ENCODE measurements around the gene PHF1.

The PHF1 gene

DNA sequence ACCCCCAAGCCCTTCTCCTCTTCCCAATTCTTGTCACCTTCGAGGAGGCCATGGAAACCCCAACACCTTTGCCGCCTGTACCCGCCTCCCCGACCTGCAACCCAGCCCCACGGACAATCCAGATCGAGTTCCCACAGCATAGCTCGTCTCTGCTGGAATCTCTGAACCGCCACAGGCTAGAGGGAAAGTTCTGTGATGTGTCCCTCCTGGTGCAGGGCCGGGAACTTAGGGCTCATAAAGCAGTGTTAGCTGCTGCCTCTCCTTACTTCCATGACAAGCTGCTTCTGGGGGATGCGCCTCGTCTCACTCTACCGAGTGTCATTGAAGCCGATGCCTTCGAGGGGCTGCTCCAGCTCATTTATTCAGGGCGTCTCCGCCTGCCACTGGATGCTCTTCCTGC, 44.2 kb downstream of the PHF1 start:
- Histone ChIP-seq H3K4me1 (ENCODE audit: control extremely low read depth in 1 of 4, control insufficient read depth in 4 of 4, insufficient read depth in 4 of 4, low read length in 3 of 4) (peaks cover 5 to 21% (median 20%) of the 10 kb centered on the region in 4 experiments), H3K4me3 (ENCODE audit: control insufficient read depth in 1 of 7, extremely low read depth in 1 of 7, insufficient read depth in 4 of 7, low read depth in 2 of 7, low read length in 6 of 7) (peak overlapping the region; percentile 80 to 96 (median 90)), H3K27me3 (replicated peaks in 2 of 5; ENCODE audit: control insufficient read depth in 4 of 5, insufficient read depth in 5 of 5, low read length in 4 of 5) (no peaks in the 10 kb centered on the region), H3K9me3 (ENCODE audit: control extremely low read depth in 1 of 5, control insufficient read depth in 4 of 5, insufficient read depth in 2 of 5, low read depth in 1 of 5, low read length in 4 of 5) (peaks cover 0 to 2% (median 0%) of the 10 kb centered on the region in 5 experiments), H3K36me3 (ENCODE audit: control insufficient read depth in 4 of 4, insufficient read depth in 4 of 4, low read length in 3 of 4) (peaks cover 2 to 24% (median 12%) of the 10 kb centered on the region in 4 experiments), H3K27ac (ENCODE audit: insufficient read depth in 1 of 2, low read depth in 1 of 2, low read length in 2 of 2, poor library complexity in 1 of 2, severe bottlenecking in 2 of 2) (peak overlapping the region; percentile 29 to 86)
- ChIA-PET CTCF (interaction anchor here (1.1 kb wide), 1 partner anchor 37 kb away, joined by 3 read pairs; the partner anchor contains the start of gene CUTA), POLR2A (no interaction called here)
- WGBS (ENCODE audit: insufficient coverage), result 62% methylated on average over 16 of the region's 16 CpGs
- DNase-seq, result no peak

DNA sequence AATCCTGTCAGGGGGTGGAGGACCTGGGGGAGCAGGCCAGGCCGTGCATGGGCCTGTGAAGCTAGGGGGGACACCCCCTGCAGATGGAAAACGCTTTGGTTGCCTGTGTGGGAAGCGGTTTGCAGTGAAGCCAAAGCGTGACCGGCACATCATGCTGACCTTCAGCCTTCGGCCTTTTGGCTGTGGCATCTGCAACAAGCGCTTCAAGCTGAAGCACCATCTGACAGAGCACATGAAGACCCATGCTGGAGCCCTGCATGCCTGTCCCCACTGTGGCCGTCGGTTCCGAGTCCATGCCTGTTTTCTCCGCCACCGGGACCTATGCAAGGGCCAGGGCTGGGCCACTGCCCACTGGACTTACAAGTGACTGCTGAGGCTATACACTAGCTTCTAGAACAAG, 45.3 kb downstream of the PHF1 start:
- POLR2A ChIA-PET, result no interaction called here

DNA sequence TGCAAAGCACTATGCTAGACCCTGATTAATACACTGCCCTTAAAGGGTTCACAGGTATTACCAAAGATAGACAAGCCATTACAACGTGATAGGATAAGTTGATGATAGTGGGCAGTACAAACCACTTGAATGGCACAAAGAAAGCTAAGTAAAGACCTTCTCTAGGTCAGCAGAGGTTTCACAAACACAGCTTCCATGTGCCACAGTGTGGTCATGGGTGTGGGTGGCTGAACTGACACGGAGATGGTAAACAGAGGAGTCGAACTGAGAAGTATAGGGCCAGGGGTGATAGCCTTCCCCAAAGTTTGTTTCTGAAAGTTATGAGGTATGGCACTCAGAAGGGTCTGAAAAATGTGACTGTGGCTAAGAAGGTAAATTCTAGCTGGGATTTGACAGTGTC, 47.9 kb downstream of the PHF1 start:
- DNase-seq, result no peak
- CTCF ChIA-PET, result no interaction called here
- Histone ChIP-seq H3K4me1 (ENCODE audit: control extremely low read depth in 1 of 4, control insufficient read depth in 4 of 4, insufficient read depth in 4 of 4, low read length in 3 of 4) (peaks cover 2 to 10% (median 10%) of the 10 kb centered on the region in 4 experiments), H3K27ac (ENCODE audit: insufficient read depth in 1 of 2, low read depth in 1 of 2, low read length in 2 of 2, poor library complexity in 1 of 2, severe bottlenecking in 2 of 2) (no peak overlapping the region), H3K27me3 (replicated peaks in 2 of 5; ENCODE audit: control insufficient read depth in 4 of 5, insufficient read depth in 5 of 5, low read length in 4 of 5) (no peaks in the 10 kb centered on the region), H3K36me3 (ENCODE audit: control insufficient read depth in 4 of 4, insufficient read depth in 4 of 4, low read length in 3 of 4) (peaks cover 2 to 15% (median 10%) of the 10 kb centered on the region in 4 experiments), H3K4me3 (ENCODE audit: control insufficient read depth in 1 of 7, extremely low read depth in 1 of 7, insufficient read depth in 4 of 7, low read depth in 2 of 7, low read length in 6 of 7) (no peak overlapping the region), H3K9me3 (ENCODE audit: control extremely low read depth in 1 of 5, control insufficient read depth in 4 of 5, insufficient read depth in 2 of 5, low read depth in 1 of 5, low read length in 4 of 5) (peaks cover 0 to 2% (median 0%) of the 10 kb centered on the region in 5 experiments)
- POLR2A ChIA-PET, result no interaction called here
- 94% methylated on average over 2 of the region's 3 CpGs for WGBS (ENCODE audit: insufficient coverage)

More for the DNA sequence above, 45.3 kb downstream of the PHF1 start:
- no peak overlapping the region for H3K4me3 ChIP-seq (ENCODE audit: control insufficient read depth in 1 of 7, extremely low read depth in 1 of 7, insufficient read depth in 4 of 7, low read depth in 2 of 7, low read length in 6 of 7)
- H3K4me1 ChIP-seq (ENCODE audit: control extremely low read depth in 1 of 4, control insufficient read depth in 4 of 4, insufficient read depth in 4 of 4, low read length in 3 of 4), result peaks cover 5 to 21% (median 20%) of the 10 kb centered on the region in 4 experiments
- peaks cover 0 to 2% (median 0%) of the 10 kb centered on the region in 5 experiments for H3K9me3 ChIP-seq (ENCODE audit: control extremely low read depth in 1 of 5, control insufficient read depth in 4 of 5, insufficient read depth in 2 of 5, low read depth in 1 of 5, low read length in 4 of 5)
- 97% methylated on average over 10 of the region's 12 CpGs for WGBS (ENCODE audit: insufficient coverage)
- H3K36me3 ChIP-seq (ENCODE audit: control insufficient read depth in 4 of 4, insufficient read depth in 4 of 4, low read length in 3 of 4), result peaks cover 2 to 19% (median 12%) of the 10 kb centered on the region in 4 experiments
- CTCF ChIA-PET, result no interaction called here
- H3K27ac ChIP-seq (ENCODE audit: insufficient read depth in 1 of 2, low read depth in 1 of 2, low read length in 2 of 2, poor library complexity in 1 of 2, severe bottlenecking in 2 of 2), result no peak overlapping the region
- H3K27me3 ChIP-seq (replicated peaks in 2 of 5; ENCODE audit: control insufficient read depth in 4 of 5, insufficient read depth in 5 of 5, low read length in 4 of 5), result no peaks in the 10 kb centered on the region
- DNase-seq, result no peak

DNA sequence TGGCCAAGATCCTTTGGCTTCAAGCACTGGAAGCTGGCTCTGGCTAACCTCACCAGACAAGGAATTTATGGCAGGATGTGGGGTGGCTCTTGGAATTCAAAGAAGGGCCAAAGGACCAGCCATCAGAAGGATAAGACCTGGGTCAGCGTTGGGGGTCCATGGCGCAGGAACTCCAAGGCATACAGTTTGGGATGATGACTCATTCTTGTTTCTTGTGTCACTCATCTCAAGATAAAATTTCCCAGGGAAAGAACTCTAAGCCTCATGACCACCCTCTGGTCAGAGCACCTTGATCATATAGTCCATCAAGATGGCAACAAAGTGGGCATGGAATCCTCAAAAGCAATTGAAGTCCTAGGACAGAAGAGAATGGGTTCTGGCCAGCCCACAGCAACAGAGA, 48.4 kb downstream of the PHF1 start:
- ChIA-PET CTCF (no interaction called here), POLR2A (no interaction called here)
- Histone ChIP-seq H3K27ac (ENCODE audit: insufficient read depth in 1 of 2, low read depth in 1 of 2, low read length in 2 of 2, poor library complexity in 1 of 2, severe bottlenecking in 2 of 2) (no peak overlapping the region), H3K36me3 (ENCODE audit: control insufficient read depth in 4 of 4, insufficient read depth in 4 of 4, low read length in 3 of 4) (peaks cover 2 to 15% (median 10%) of the 10 kb centered on the region in 4 experiments), H3K27me3 (replicated peaks in 2 of 5; ENCODE audit: control insufficient read depth in 4 of 5, insufficient read depth in 5 of 5, low read length in 4 of 5) (no peaks in the 10 kb centered on the region), H3K4me1 (ENCODE audit: control extremely low read depth in 1 of 4, control insufficient read depth in 4 of 4, insufficient read depth in 4 of 4, low read length in 3 of 4) (peaks cover 0 to 9% (median 9%) of the 10 kb centered on the region in 4 experiments), H3K4me3 (ENCODE audit: control insufficient read depth in 1 of 7, extremely low read depth in 1 of 7, insufficient read depth in 4 of 7, low read depth in 2 of 7, low read length in 6 of 7) (no peak overlapping the region), H3K9me3 (ENCODE audit: control extremely low read depth in 1 of 5, control insufficient read depth in 4 of 5, insufficient read depth in 2 of 5, low read depth in 1 of 5, low read length in 4 of 5) (peaks cover 0 to 2% (median 0%) of the 10 kb centered on the region in 5 experiments)
- DNase-seq, result no peak
- WGBS (ENCODE audit: insufficient coverage), result 100% methylated on average over 2 of the region's 2 CpGs
